Measurements from ENCODE around the gene DPP4.

DNA sequence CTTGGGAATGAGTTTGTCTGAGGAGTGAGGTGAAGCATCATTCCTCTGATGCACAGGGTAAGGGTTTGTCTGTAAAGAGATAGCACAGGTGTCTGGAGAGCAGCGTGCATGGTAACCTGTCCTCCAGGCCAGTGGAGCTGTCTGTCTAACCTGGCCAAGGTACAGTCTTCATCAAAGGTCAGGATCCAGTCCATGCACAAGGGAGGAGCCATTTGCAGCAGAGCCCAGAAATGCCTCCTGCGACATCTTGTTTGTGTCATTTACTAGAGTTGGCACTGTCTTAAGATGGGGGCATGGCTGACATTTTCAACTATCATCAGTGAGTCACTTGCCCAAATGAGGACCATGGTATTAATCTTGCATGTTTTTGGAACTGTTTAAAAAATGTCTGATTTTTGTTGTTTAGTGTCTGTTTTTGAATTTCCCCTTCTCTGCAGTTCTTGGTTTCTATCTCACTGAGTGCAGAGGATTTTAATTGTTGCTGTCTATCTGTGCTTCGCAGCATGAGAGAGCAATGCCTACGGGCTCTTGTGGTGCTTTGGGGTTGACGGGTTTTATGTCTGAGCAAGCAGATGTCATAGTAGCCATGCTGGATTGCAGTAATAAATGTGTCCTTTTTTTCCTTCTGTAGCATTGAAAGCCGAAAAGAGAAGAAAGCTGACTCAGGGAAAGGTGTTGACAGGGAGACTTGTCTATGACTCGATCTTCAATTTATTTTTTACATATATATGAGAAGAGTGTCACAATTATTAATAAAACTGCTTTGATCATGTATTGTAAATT lies 91.3 kb downstream of the DPP4 start:
- TF ChIP-seq, protein P1, sequence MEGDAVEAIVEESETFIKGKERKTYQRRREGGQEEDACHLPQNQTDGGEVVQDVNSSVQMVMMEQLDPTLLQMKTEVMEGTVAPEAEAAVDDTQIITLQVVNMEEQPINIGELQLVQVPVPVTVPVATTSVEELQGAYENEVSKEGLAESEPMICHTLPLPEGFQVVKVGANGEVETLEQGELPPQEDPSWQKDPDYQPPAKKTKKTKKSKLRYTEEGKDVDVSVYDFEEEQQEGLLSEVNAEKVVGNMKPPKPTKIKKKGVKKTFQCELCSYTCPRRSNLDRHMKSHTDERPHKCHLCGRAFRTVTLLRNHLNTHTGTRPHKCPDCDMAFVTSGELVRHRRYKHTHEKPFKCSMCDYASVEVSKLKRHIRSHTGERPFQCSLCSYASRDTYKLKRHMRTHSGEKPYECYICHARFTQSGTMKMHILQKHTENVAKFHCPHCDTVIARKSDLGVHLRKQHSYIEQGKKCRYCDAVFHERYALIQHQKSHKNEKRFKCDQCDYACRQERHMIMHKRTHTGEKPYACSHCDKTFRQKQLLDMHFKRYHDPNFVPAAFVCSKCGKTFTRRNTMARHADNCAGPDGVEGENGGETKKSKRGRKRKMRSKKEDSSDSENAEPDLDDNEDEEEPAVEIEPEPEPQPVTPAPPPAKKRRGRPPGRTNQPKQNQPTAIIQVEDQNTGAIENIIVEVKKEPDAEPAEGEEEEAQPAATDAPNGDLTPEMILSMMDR (IDR thresholded peaks at IDR 0.05; ENCODE audit: low read depth, low read length), result no peak
- no peak for TF ChIP-seq EZH2phosphoT487 (IDR thresholded peaks at IDR 0.05; ENCODE audit: low read depth)
